ENCODE results near the gene PTPRK. TPM values are rescaled to one million over a fixed set of nuclear protein-coding genes. Genes with fewer than 3 reads are reported as not detected.

PTPRK gene
- total and polyA plus RNA-seq, 2 of the 8 experiments (the other 6 are each of a cell fraction or from before 2014, with no cell fraction given) = 11.4 to 47.3 TPM

- Histone ChIP-seq H3K9ac (replicated peaks in 1 of 4; ENCODE audit: extremely low read depth in 1 of 4, low read depth in 3 of 4, low read length in 3 of 4) (no peak overlapping the region), H2AK5ac (ENCODE audit: low read depth, low read length) (no peak overlapping the region), H2AFZ (ENCODE audit: low read length) (no peak overlapping the region), H2BK120ac (replicated peaks; ENCODE audit: low read depth, low read length) (no peak overlapping the region), H4K91ac (replicated peaks; ENCODE audit: insufficient read length, low read length) (no peak overlapping the region), H3K36me3 (ENCODE audit: control insufficient read depth in 2 of 4, insufficient read depth in 4 of 4, low read length in 3 of 4) (peaks cover 0 to 4% (median 0%) of the 10 kb centered on the region in 4 experiments; a peak in 1 of 8 replicates), H3K18ac (ENCODE audit: extremely low read depth, low read length) (no peak overlapping the region), H2BK15ac (ENCODE audit: low read length) (no peak overlapping the region), H3K56ac (replicated peaks; ENCODE audit: insufficient read length, low read depth, low read length) (no peak overlapping the region), H3K4me2 (ENCODE audit: insufficient read depth in 1 of 2, low read depth in 2 of 2, low read length in 2 of 2) (no peak overlapping the region), H3K4me1 (replicated peaks in 1 of 4; ENCODE audit: control insufficient read depth in 3 of 4, insufficient read depth in 4 of 4, low read length in 3 of 4) (no peaks in the 10 kb centered on the region), H3K27ac (ENCODE audit: low read depth, low read length) (no peak overlapping the region), H3K23ac (ENCODE audit: insufficient read length) (no peak overlapping the region), H3K4me3 (ENCODE audit: extremely low read depth in 1 of 4, insufficient read depth in 2 of 4, low read depth in 3 of 4, low read length in 4 of 4) (no peak overlapping the region), H3K9me3 (ENCODE audit: insufficient read depth in 2 of 2, low read depth in 1 of 2, low read length in 1 of 2) (0 out of 4 replicates have a peak, but pooled peaks cover 0 to 2% of the 10 kb centered on the region in 2 experiments), H2BK5ac (ENCODE audit: low read depth, low read length) (no peak overlapping the region), H3K27me3 (replicated peaks in 1 of 4; ENCODE audit: control insufficient read depth in 3 of 4, extremely low read depth in 1 of 4, insufficient read depth in 3 of 4, low read length in 3 of 4) (no peaks in the 10 kb centered on the region), H4K5ac (ENCODE audit: insufficient read length, low read depth, low read length) (no peak overlapping the region), H3K79me1 (ENCODE audit: low read depth, low read length) (no peaks in the 10 kb centered on the region; the same call in 1 of the 2 replicates), H3K79me2 (ENCODE audit: control insufficient read depth in 1 of 2, insufficient read depth in 2 of 2, low read length in 2 of 2) (0 out of 4 replicates have a peak, but pooled peaks cover 0 to 2% of the 10 kb centered on the region in 2 experiments), H4K8ac (ENCODE audit: extremely low read depth, insufficient read depth, low read length) (no peak overlapping the region), H4K20me1 (replicated peaks in 1 of 2; ENCODE audit: control insufficient read depth in 1 of 2, insufficient read depth in 2 of 2, low read length in 2 of 2) (no peaks in the 10 kb centered on the region), H2BK12ac (ENCODE audit: low read depth, low read length) (no peak overlapping the region), H3K23me2 (ENCODE audit: low read depth, low read length) (no peaks in the 10 kb centered on the region), H3K4ac (replicated peaks; ENCODE audit: insufficient read length, low read depth, low read length) (no peak overlapping the region), H3K14ac (ENCODE audit: insufficient read length) (no peak overlapping the region), H2BK20ac (ENCODE audit: low read length) (no peak overlapping the region)
- 86% methylated on average over 2 of the region's 2 CpGs; no CpG with 5 or more reads in 1 of the 2 experiments for WGBS, 2 experiments (ENCODE audit: extremely low coverage in 1 of 2, insufficient coverage in 1 of 2, insufficient read length in 1 of 2, insufficient replicate concordance in 2 of 2, low coverage in 1 of 2, low lambda C conversion rate in 2 of 2, missing lambda C conversion rate in 1 of 2)
- FAIRE-seq (no peak), DNase-seq (ENCODE audit: low read depth in 1 of 2, low spot score in 2 of 2) (no peak)
- ChIA-PET CTCF (ENCODE audit: partially characterized antibody) (interaction anchor here (0.6 kb wide), 1 partner anchor 88 kb away, joined by 3 read pairs; no protein-coding TSS in a partner anchor), POLR2A (ENCODE audit: partially characterized antibody) (no interaction called here)
- TF ChIP-seq, protein P1, sequence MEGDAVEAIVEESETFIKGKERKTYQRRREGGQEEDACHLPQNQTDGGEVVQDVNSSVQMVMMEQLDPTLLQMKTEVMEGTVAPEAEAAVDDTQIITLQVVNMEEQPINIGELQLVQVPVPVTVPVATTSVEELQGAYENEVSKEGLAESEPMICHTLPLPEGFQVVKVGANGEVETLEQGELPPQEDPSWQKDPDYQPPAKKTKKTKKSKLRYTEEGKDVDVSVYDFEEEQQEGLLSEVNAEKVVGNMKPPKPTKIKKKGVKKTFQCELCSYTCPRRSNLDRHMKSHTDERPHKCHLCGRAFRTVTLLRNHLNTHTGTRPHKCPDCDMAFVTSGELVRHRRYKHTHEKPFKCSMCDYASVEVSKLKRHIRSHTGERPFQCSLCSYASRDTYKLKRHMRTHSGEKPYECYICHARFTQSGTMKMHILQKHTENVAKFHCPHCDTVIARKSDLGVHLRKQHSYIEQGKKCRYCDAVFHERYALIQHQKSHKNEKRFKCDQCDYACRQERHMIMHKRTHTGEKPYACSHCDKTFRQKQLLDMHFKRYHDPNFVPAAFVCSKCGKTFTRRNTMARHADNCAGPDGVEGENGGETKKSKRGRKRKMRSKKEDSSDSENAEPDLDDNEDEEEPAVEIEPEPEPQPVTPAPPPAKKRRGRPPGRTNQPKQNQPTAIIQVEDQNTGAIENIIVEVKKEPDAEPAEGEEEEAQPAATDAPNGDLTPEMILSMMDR (IDR thresholded peaks at IDR 0.05; ENCODE audit: control extremely low read depth in 1 of 3, insufficient read depth in 1 of 3, low read depth in 1 of 3, low read length in 3 of 3) = no peak
- no peak for TF ChIP-seq SIRT6 (IDR thresholded peaks at IDR 0.05; ENCODE audit: low read length)
- TF ChIP-seq GTF2F1 (IDR thresholded peaks at IDR 0.05; ENCODE audit: borderline replicate concordance, low read depth, low read length) = no peak
Measured at GRCh38 chr6:128259029-128259724, 261.2 kb downstream of the PTPRK start.
